Esophagus muscularis mucosa (tissue), 3 donors: Measurements from ENCODE around the gene GJA4.

ENCODE experiments used
- CTCF ChIP-seq, 3 experiments: fragments of 200-600 bp in 2 of 3; fragments of 450-650 bp in 1 of 3; sonication (generic) in 2 of 3; IDR thresholded peaks; one replicate each; pipeline ENCODE4 v1.5.1; 2017 to 2019; ENCODE audit warnings: antibody characterized with exemption in 3 of 3, mild to moderate bottlenecking in 2 of 3, moderate library complexity in 1 of 3
- EP300 ChIP-seq: sonication (generic); formaldehyde crosslinking; IDR thresholded peaks from one replicate; pipeline ENCODE4 v1.6.1; 2017; ENCODE audit warnings: antibody characterized with exemption

- no peak for TF ChIP-seq CTCF (IDR thresholded peaks at IDR 0.05)
- no peak for TF ChIP-seq EP300
Observed at GRCh38 chr1:34779526-34779925, 13.3 kb upstream of the GJA4 start.
